HG02798 (cell line): Measurements from ENCODE around the gene ANXA11.

Experiments used
- ATAC-seq: cut with Tn5 transposase; IDR thresholded peaks from one replicate; pipeline ENCODE4 v1.9.1; 2021; ENCODE audit warnings: mild to moderate bottlenecking; ENCODE audit not compliant: unreplicated experiment, poor library complexity

ANXA11 gene

GRCh38 chr10:80191589-80192270 lies 13.6 kb downstream of the ANXA11 start:
- ATAC-seq, result no peak

GRCh38 chr10:80188713-80189112 lies 16.6 kb downstream of the ANXA11 start:
- no peak for ATAC-seq

GRCh38 chr10:80187465-80188409 lies 17.6 kb downstream of the ANXA11 start:
- peak; percentile 91 for ATAC-seq

- no peak for ATAC-seq
These were observed 18.3 kb downstream of the ANXA11 start for GRCh38 chr10:80187060-80187459.

GRCh38 chr10:80186364-80187012 lies 18.8 kb downstream of the ANXA11 start:
- no peak for ATAC-seq

- no peak for ATAC-seq
These were observed 19.6 kb downstream of the ANXA11 start for GRCh38 chr10:80185578-80186299.

GRCh38 chr10:80184291-80184690 lies 21.0 kb downstream of the ANXA11 start:
- ATAC-seq, result no peak

GRCh38 chr10:80183436-80183835 lies 21.9 kb downstream of the ANXA11 start:
- no peak for ATAC-seq

- ATAC-seq, result no peak
These were observed 22.4 kb downstream of the ANXA11 start for GRCh38 chr10:80182986-80183385.

GRCh38 chr10:80177781-80178636 lies 27.3 kb downstream of the ANXA11 start:
- no peak for ATAC-seq

GRCh38 chr10:80176526-80176925 lies 28.8 kb downstream of the ANXA11 start:
- no peak for ATAC-seq

GRCh38 chr10:80174641-80175395 lies 30.5 kb downstream of the ANXA11 start:
- no peak for ATAC-seq

- no peak for ATAC-seq
These were observed 31.9 kb downstream of the ANXA11 start for GRCh38 chr10:80173466-80173865.

- ATAC-seq, result no peak
These were observed 32.4 kb downstream of the ANXA11 start for GRCh38 chr10:80172896-80173295.

GRCh38 chr10:80171248-80171660 lies 34.1 kb downstream of the ANXA11 start:
- ATAC-seq, result no peak

- no peak for ATAC-seq
These were observed 34.7 kb downstream of the ANXA11 start for GRCh38 chr10:80170641-80171040.

- ATAC-seq, result no peak
These were observed 35.3 kb downstream of the ANXA11 start for GRCh38 chr10:80170026-80170425.

GRCh38 chr10:80168679-80169380 lies 36.5 kb downstream of the ANXA11 start:
- no peak for ATAC-seq
